ENCODE data around the gene SLC25A6. TPM values are rescaled to one million over a fixed set of nuclear protein-coding genes. Genes with fewer than 3 reads are reported as not detected.

The SLC25A6 gene
- total and polyA plus RNA-seq, 10 of the 15 experiments (the other 5 are each of a cell fraction or from before 2014, with no cell fraction given), result 61.9 to 642 (median 322) TPM

DNA sequence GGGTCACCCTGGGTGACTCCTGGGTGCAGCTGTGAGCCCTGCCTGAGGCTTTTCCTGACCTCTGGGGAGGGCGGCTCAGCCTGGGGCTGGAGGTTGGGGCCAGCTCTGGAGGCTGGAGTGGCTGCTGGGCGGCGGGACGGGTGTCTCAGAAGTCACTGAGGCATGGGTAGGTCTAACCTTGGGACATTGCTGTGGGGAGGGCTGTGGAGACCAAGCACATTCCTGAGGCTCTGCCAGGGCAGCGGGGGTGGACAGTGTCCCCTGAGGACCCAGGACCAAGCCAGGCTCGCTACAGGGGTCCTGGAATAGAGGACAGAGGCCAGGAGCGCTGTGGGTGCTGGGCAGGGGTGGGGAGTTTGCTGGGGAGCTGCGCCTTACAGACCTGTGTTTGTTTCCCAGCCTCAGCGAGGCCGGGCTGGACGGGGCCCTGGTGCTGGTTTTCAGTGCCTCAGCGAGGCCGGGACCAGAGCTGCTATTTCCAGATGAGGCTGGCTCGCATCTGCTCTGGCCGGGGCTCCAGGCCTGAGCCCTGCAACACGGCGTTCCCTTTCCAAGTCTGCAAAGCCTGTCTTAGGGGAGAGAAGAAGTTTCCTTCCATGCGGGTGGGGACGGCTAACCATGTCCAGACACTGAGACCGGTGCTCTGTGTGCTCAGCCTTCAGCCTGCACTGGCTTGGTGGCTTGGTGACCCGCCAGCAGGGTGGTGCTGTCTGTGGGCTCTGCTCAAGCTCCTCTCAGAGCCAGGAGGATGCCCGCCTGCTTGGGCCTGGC is 3.0 kb upstream of the SLC25A6 start:
- peaks cover 51% of the 10 kb centered on the region for H3K79me2 ChIP-seq (ENCODE audit: control insufficient read depth, insufficient read depth, low read length)
- H3K4me3 ChIP-seq, result 0 out of 2 replicates have a peak overlapping the region, but pooled peaks have one; percentile 41
- no peak overlapping the region for H2AFZ ChIP-seq (ENCODE audit: control insufficient read depth, low read depth, low read length)
- H4K20me1 ChIP-seq (ENCODE audit: control insufficient read depth, insufficient read depth), result peaks cover 9% of the 10 kb centered on the region; the same call in 1 of the 2 replicates
- H3K27ac ChIP-seq (ENCODE audit: control insufficient read depth, insufficient read depth), result no peak overlapping the region
- ChIA-PET SMC1A (ENCODE audit: uncharacterized antibody, unreplicated experiment) (no interaction called here), CTCF (no interaction called here), RAD21 (ENCODE audit: unreplicated experiment) (no interaction called here), POLR2A (no interaction called here)
- intact Hi-C loops (cut with micrococcal nuclease; ENCODE audit: unreplicated experiment), result no loop called here
- H3K4me1 ChIP-seq (ENCODE audit: control insufficient read depth, insufficient read depth, low read length), result peaks cover 3% of the 10 kb centered on the region; the same call in 1 of the 2 replicates
- H3K4me2 ChIP-seq (ENCODE audit: control insufficient read depth, insufficient read depth), result peak overlapping the region; percentile 38; the same call in 1 of the 2 replicates
- BruUV-seq (replicated peaks), result no TSS peak
- H3K27me3 ChIP-seq (replicated peaks in 1 of 2; ENCODE audit: control insufficient read depth in 2 of 2, insufficient read depth in 2 of 2, low read length in 1 of 2), result no peaks in the 10 kb centered on the region
- H3K36me3 ChIP-seq (ENCODE audit: control insufficient read depth in 2 of 2, insufficient read depth in 2 of 2, low read length in 1 of 2), result peaks cover 0 to 8% of the 10 kb centered on the region in 2 experiments; a peak in 3 of 4 replicates
- TF ChIP-seq SREBF2 (IDR thresholded peaks at IDR 0.05; ENCODE audit: low read length) (no peak), IKZF1 (conservative IDR thresholded peaks at IDR 0.05) (no peak), YY1 (IDR thresholded peaks at IDR 0.05; ENCODE audit: low read depth, low read length) (no peak), RBBP5 (conservative IDR thresholded peaks at IDR 0.05) (no peak), TBL1XR1 (IDR thresholded peaks at IDR 0.05; ENCODE audit: low read depth, low read length) (no peak), NR2C1 (IDR thresholded peaks at IDR 0.05) (no peak), CHD1 (IDR thresholded peaks at IDR 0.05; ENCODE audit: low read depth, low read length) (no peak), SMC3 (IDR thresholded peaks at IDR 0.05; ENCODE audit: borderline replicate concordance, low read length) (no peak), CREM (IDR thresholded peaks at IDR 0.05; ENCODE audit: low read depth) (no peak)
- TF ChIP-seq, protein P1, sequence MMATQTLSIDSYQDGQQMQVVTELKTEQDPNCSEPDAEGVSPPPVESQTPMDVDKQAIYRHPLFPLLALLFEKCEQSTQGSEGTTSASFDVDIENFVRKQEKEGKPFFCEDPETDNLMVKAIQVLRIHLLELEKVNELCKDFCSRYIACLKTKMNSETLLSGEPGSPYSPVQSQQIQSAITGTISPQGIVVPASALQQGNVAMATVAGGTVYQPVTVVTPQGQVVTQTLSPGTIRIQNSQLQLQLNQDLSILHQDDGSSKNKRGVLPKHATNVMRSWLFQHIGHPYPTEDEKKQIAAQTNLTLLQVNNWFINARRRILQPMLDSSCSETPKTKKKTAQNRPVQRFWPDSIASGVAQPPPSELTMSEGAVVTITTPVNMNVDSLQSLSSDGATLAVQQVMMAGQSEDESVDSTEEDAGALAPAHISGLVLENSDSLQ (IDR thresholded peaks at IDR 0.05), result no peak
- DNase-seq (ENCODE audit: low read depth, low spot score) (no peak), ATAC-seq (no peak), FAIRE-seq (no peak)
- no peaks in the 10 kb centered on the region for H3K9me3 ChIP-seq (replicated peaks; ENCODE audit: control insufficient read depth, insufficient read depth, low read length)
- in situ Hi-C loops (cut with MboI), result no loop called here
- 96% methylated on average over 22 of the region's 22 CpGs for WGBS (ENCODE audit: insufficient coverage, insufficient replicate concordance, low lambda C conversion rate, missing lambda C conversion rate)
- H3K9ac ChIP-seq (ENCODE audit: control insufficient read depth, insufficient read depth, low read length), result no peak overlapping the region; the same call in 1 of the 2 replicates
